HEK293 (cell line): ENCODE measurements around the gene CAMK1.

Source experiments
- GLI2 ChIP-seq: fragments of 450-650 bp; formaldehyde crosslinking; IDR thresholded peaks from 2 replicates; pipeline ENCODE4; 2017; ENCODE audit warnings: missing biosample characterization, missing genetic modification characterization, low read depth, borderline replicate concordance
- HOXA7 ChIP-seq: sonication (generic); formaldehyde crosslinking; IDR thresholded peaks from 2 replicates; pipeline ENCODE4 v1.8.1; 2022; ENCODE audit warnings: missing genetic modification reagents, borderline replicate concordance
- KLF7 ChIP-seq: fragments of 450-650 bp; formaldehyde crosslinking; IDR thresholded peaks from 2 replicates; pipeline ENCODE4 v1.5.1; 2016; ENCODE audit warnings: missing biosample characterization, missing genetic modification characterization, borderline replicate concordance
- OVOL3 ChIP-seq: fragments of 450-650 bp; formaldehyde crosslinking; IDR thresholded peaks from 2 replicates; pipeline ENCODE4 v1.5.1; 2016; ENCODE audit warnings: missing biosample characterization, missing genetic modification characterization
- SP2 ChIP-seq: fragments of 450-650 bp; formaldehyde crosslinking; IDR thresholded peaks from 2 replicates; pipeline ENCODE4 v1.5.1; 2016; ENCODE audit warnings: missing biosample characterization, missing genetic modification characterization
- TSHZ1 ChIP-seq: fragments of 450-650 bp; formaldehyde crosslinking; IDR thresholded peaks from 2 replicates; pipeline ENCODE4 v1.5.1; 2016; ENCODE audit warnings: missing biosample characterization, missing genetic modification characterization, borderline replicate concordance
- YY2 ChIP-seq: fragments of 450-650 bp; formaldehyde crosslinking; IDR thresholded peaks from 2 replicates; pipeline ENCODE4 v1.5.1; 2016; ENCODE audit warnings: missing biosample characterization, missing genetic modification characterization
- ZBTB44 ChIP-seq: fragments of 450-650 bp; IDR thresholded peaks from 2 replicates; pipeline ENCODE4 v1.5.1; 2018; ENCODE audit warnings: missing biosample characterization, mild to moderate bottlenecking, missing genetic modification characterization
- ZFP69B ChIP-seq: fragments of 450-650 bp; formaldehyde crosslinking; IDR thresholded peaks from 2 replicates; pipeline ENCODE4 v1.5.1; 2016; ENCODE audit warnings: missing biosample characterization, missing genetic modification characterization
- ZNF133 ChIP-seq: fragments of 450-650 bp; formaldehyde crosslinking; IDR thresholded peaks from 2 replicates; pipeline ENCODE4 v1.5.1; 2016; ENCODE audit warnings: missing biosample characterization, missing genetic modification characterization
- ZNF148 ChIP-seq: fragments of 450-650 bp; formaldehyde crosslinking; IDR thresholded peaks from 2 replicates; pipeline ENCODE4 v1.5.0; 2017; ENCODE audit warnings: missing biosample characterization, missing genetic modification characterization, borderline replicate concordance
- ZNF19 ChIP-seq: fragments of 450-650 bp; formaldehyde crosslinking; IDR thresholded peaks from 2 replicates; pipeline ENCODE4; 2016; ENCODE audit warnings: missing biosample characterization, missing genetic modification characterization, low read depth
- ZNF202 ChIP-seq: fragments of 450-650 bp; formaldehyde crosslinking; IDR thresholded peaks from 2 replicates; pipeline ENCODE4 v1.5.1; 2016; ENCODE audit warnings: missing biosample characterization, missing genetic modification characterization, borderline replicate concordance
- ZNF24 ChIP-seq: fragments of 450-650 bp; formaldehyde crosslinking; IDR thresholded peaks from 2 replicates; pipeline ENCODE4 v1.5.1; 2016; ENCODE audit warnings: missing biosample characterization, missing genetic modification characterization
- ZNF416 ChIP-seq: fragments of 450-650 bp; formaldehyde crosslinking; IDR thresholded peaks from 2 replicates; pipeline ENCODE4 v1.5.1; 2016; ENCODE audit warnings: missing biosample characterization, missing genetic modification characterization
- ZNF501 ChIP-seq: fragments of 450-650 bp; formaldehyde crosslinking; IDR thresholded peaks from 2 replicates; pipeline ENCODE4 v1.5.1; 2016; ENCODE audit warnings: missing biosample characterization, missing genetic modification characterization
- ZNF514 ChIP-seq: fragments of 450-650 bp; formaldehyde crosslinking; IDR thresholded peaks from 2 replicates; pipeline ENCODE4 v1.5.1; 2016; ENCODE audit warnings: missing biosample characterization, missing genetic modification characterization
- ZNF548 ChIP-seq: fragments of 450-650 bp; formaldehyde crosslinking; IDR thresholded peaks from 2 replicates; pipeline ENCODE4 v1.5.1; 2016; ENCODE audit warnings: missing biosample characterization, missing genetic modification characterization
- ZNF555 ChIP-seq: fragments of 450-650 bp; formaldehyde crosslinking; conservative IDR thresholded peaks from 2 replicates; pipeline ENCODE4 v1.5.1; 2017; ENCODE audit warnings: missing biosample characterization, mild to moderate bottlenecking, missing genetic modification characterization, inconsistent platforms
- ZNF596 ChIP-seq: fragments of 450-650 bp; IDR thresholded peaks from 2 replicates; pipeline ENCODE4 v1.5.0; 2018; ENCODE audit warnings: missing biosample characterization, mild to moderate bottlenecking, missing genetic modification characterization, moderate library complexity
- ZNF660 ChIP-seq: fragments of 450-650 bp; IDR thresholded peaks from 2 replicates; pipeline ENCODE4 v1.5.1; 2018; ENCODE audit warnings: missing biosample characterization, mild to moderate bottlenecking, missing genetic modification characterization
- ZNF677 ChIP-seq: fragments of 450-650 bp; IDR thresholded peaks from 2 replicates; pipeline ENCODE4 v1.5.0; 2018; ENCODE audit warnings: missing biosample characterization, mild to moderate bottlenecking, missing genetic modification characterization, moderate library complexity
- ZNF701 ChIP-seq: fragments of 450-650 bp; formaldehyde crosslinking; IDR thresholded peaks from 2 replicates; pipeline ENCODE4 v1.5.1; 2016; ENCODE audit warnings: missing biosample characterization, missing genetic modification characterization
- ZNF707 ChIP-seq: fragments of 450-650 bp; formaldehyde crosslinking; IDR thresholded peaks from 2 replicates; pipeline ENCODE4 v1.5.1; 2016; ENCODE audit warnings: missing biosample characterization, missing genetic modification characterization
- ZNF785 ChIP-seq: fragments of 450-650 bp; formaldehyde crosslinking; IDR thresholded peaks from 2 replicates; pipeline ENCODE4 v1.5.1; 2016; ENCODE audit warnings: missing biosample characterization, missing genetic modification characterization
- ZNF791 ChIP-seq: fragments of 450-650 bp; formaldehyde crosslinking; IDR thresholded peaks from 2 replicates; pipeline ENCODE4 v1.5.1; 2016; ENCODE audit warnings: missing biosample characterization, missing genetic modification characterization
- ZSCAN23 ChIP-seq: fragments of 450-650 bp; formaldehyde crosslinking; IDR thresholded peaks from 2 replicates; pipeline ENCODE4 v1.5.1; 2016; ENCODE audit warnings: missing biosample characterization, missing genetic modification characterization
- ZSCAN30 ChIP-seq: fragments of 450-650 bp; IDR thresholded peaks from 2 replicates; pipeline ENCODE4 v1.5.1; 2018; ENCODE audit warnings: missing biosample characterization, mild to moderate bottlenecking, missing genetic modification characterization, moderate library complexity
- TF ChIP-seq, protein P1 (sequence below): fragments of 450-650 bp; formaldehyde crosslinking; IDR thresholded peaks from 2 replicates; pipeline ENCODE4 v1.5.1; 2017; ENCODE audit warnings: missing biosample characterization, missing genetic modification characterization
- TF ChIP-seq, protein P2 (sequence below): fragments of 450-650 bp; formaldehyde crosslinking; IDR thresholded peaks from 2 replicates; pipeline ENCODE4 v1.5.1; 2016; ENCODE audit warnings: missing biosample characterization, missing genetic modification characterization

The CAMK1 gene

GRCh38 chr3:9731206-9732079 is 38.3 kb downstream of the CAMK1 start, which contains the start of gene BRPF1 (continued):
- TF ChIP-seq TSHZ1 (tag by site-specific recombination) (peak; percentile 92), KLF7 (tag by site-specific recombination) (peak; percentile 100), SP2 (tag by site-specific recombination) (peak; percentile 94), ZNF677 (peak; percentile 35; the same call in 1 of the 2 replicates), ZNF555 (tag by site-specific recombination) (no peak), ZSCAN30 (tag by site-specific recombination) (peak; percentile 95), OVOL3 (tag by site-specific recombination) (peak; percentile 90), ZNF416 (tag by site-specific recombination) (0 out of 2 replicates have a peak, but pooled peaks have one; percentile 45), ZNF501 (tag by site-specific recombination) (peak; percentile 97; the same call in 1 of the 2 replicates), ZNF785 (peak; percentile 96), ZSCAN23 (tag by site-specific recombination) (peak; percentile 93), ZNF133 (tag by site-specific recombination) (no peak), ZFP69B (tag by site-specific recombination) (peak; percentile 86), ZNF514 (tag by site-specific recombination) (no peak), ZNF701 (no peak), ZNF19 (tag by site-specific recombination) (no peak), ZNF707 (tag by site-specific recombination) (no peak), GLI2 (peak; percentile 56; the same call in 1 of the 2 replicates), ZNF148 (tag by site-specific recombination) (peak; percentile 93; the same call in 1 of the 2 replicates), ZNF596 (tag by site-specific recombination) (no peak), ZNF24 (tag by site-specific recombination) (peak; percentile 98), ZNF791 (tag by site-specific recombination) (no peak), ZNF660 (tag by site-specific recombination) (peak; percentile 91; the same call in 1 of the 2 replicates), YY2 (tag by site-specific recombination) (peak; percentile 96), ZNF548 (tag by site-specific recombination) (no peak), ZNF202 (tag by site-specific recombination) (no peak), HOXA7 (no peak), ZBTB44 (tag by site-specific recombination) (peak; percentile 70)
- TF ChIP-seq, protein P1, sequence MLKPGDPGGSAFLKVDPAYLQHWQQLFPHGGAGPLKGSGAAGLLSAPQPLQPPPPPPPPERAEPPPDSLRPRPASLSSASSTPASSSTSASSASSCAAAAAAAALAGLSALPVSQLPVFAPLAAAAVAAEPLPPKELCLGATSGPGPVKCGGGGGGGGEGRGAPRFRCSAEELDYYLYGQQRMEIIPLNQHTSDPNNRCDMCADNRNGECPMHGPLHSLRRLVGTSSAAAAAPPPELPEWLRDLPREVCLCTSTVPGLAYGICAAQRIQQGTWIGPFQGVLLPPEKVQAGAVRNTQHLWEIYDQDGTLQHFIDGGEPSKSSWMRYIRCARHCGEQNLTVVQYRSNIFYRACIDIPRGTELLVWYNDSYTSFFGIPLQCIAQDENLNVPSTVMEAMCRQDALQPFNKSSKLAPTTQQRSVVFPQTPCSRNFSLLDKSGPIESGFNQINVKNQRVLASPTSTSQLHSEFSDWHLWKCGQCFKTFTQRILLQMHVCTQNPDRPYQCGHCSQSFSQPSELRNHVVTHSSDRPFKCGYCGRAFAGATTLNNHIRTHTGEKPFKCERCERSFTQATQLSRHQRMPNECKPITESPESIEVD (tag by site-specific recombination) = 0 out of 2 replicates have a peak, but pooled peaks have one; percentile 26
- TF ChIP-seq, protein P2, sequence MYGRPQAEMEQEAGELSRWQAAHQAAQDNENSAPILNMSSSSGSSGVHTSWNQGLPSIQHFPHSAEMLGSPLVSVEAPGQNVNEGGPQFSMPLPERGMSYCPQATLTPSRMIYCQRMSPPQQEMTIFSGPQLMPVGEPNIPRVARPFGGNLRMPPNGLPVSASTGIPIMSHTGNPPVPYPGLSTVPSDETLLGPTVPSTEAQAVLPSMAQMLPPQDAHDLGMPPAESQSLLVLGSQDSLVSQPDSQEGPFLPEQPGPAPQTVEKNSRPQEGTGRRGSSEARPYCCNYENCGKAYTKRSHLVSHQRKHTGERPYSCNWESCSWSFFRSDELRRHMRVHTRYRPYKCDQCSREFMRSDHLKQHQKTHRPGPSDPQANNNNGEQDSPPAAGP (tag by site-specific recombination) = peak; percentile 100
